Measurements from ENCODE around the gene TENT4B. TPM values are rescaled to one million over a fixed set of nuclear protein-coding genes. Genes with fewer than 3 reads are reported as not detected.

TENT4B gene
- total RNA-seq, 1 donor from 2014 or later, result 8.4 TPM

DNA sequence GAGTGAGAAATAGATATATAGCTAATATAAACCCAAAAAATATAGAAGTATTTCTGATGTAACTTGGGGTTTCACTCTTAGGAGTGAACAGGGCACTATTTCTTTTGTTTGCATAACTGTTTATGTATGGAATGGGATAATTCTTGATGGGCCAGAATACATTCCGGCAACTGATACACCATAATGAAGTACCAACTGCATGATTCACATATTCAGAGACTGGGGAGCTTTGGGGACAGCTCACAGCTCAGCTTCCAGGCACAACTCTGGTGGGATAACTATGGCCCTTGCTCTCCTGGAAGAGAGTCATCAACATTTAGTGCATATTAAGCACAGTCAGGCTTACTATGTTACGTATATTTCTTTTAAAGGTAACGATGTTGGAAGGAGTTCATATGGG is 71.2 kb downstream of the TENT4B start:
- Mint-ChIP-seq H3K27me3 (ENCODE audit: low read depth) (no peaks in the 10 kb centered on the region), H3K27ac (ENCODE audit: unreplicated experiment) (no peak overlapping the region), H3K9me3 (ENCODE audit: low read depth) (no peaks in the 10 kb centered on the region), H3K36me3 (ENCODE audit: low read depth) (peaks cover 15% of the 10 kb centered on the region), H3K4me3 (ENCODE audit: unreplicated experiment) (no peak overlapping the region), H3K4me1 (ENCODE audit: low read depth) (peaks cover 6% of the 10 kb centered on the region)
- TF ChIP-seq, protein P1, sequence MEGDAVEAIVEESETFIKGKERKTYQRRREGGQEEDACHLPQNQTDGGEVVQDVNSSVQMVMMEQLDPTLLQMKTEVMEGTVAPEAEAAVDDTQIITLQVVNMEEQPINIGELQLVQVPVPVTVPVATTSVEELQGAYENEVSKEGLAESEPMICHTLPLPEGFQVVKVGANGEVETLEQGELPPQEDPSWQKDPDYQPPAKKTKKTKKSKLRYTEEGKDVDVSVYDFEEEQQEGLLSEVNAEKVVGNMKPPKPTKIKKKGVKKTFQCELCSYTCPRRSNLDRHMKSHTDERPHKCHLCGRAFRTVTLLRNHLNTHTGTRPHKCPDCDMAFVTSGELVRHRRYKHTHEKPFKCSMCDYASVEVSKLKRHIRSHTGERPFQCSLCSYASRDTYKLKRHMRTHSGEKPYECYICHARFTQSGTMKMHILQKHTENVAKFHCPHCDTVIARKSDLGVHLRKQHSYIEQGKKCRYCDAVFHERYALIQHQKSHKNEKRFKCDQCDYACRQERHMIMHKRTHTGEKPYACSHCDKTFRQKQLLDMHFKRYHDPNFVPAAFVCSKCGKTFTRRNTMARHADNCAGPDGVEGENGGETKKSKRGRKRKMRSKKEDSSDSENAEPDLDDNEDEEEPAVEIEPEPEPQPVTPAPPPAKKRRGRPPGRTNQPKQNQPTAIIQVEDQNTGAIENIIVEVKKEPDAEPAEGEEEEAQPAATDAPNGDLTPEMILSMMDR (IDR thresholded peaks at IDR 0.05), result no peak
- DNase-seq (ENCODE audit: low spot score), result no peak

DNA sequence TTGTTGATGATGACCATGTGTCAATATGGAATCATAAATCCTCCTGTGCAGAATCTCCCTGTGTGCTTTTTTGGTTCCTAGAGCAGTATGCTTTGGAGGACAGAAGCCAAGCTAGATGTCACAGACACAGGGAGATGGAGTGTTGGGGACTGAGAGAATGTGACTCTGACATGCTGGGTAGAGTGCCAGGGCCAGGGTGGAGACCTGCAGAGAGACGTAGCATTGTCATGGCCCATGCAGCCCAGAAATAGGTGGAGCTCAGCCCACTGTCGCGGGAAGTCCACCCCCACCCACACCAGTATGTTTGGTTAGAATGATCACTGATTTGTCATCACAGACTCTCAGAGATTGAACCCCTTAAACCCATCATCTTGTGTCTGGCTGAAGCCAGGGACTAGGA is 74.0 kb downstream of the TENT4B start:
- Mint-ChIP-seq H3K36me3 (ENCODE audit: low read depth) (peaks cover 17% of the 10 kb centered on the region), H3K9me3 (ENCODE audit: low read depth) (no peaks in the 10 kb centered on the region), H3K27ac (ENCODE audit: unreplicated experiment) (no peak overlapping the region), H3K27me3 (ENCODE audit: low read depth) (no peaks in the 10 kb centered on the region), H3K4me1 (ENCODE audit: low read depth) (peaks cover 6% of the 10 kb centered on the region), H3K4me3 (ENCODE audit: unreplicated experiment) (no peak overlapping the region)
- no peak for DNase-seq (ENCODE audit: low spot score)
- TF ChIP-seq, protein P1 (IDR thresholded peaks at IDR 0.05), result no peak

DNA sequence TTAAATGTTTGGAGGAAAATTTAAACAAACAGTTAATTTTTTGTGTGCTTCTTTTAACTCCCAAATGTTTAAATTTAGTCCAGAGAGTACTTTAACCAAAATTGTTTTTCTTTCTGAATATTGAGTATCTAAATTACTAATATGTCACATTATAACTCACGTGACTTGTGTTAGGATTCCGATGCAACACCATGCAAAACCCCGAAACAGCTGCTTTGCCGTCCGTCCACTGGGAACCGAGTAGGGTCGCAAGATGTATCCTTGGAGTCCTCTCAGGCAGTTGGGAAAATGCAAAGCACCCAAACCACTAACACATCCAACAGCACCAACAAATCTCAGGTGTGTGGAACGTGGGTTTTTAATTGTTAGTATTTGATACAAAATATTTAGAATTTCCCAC is 74.6 kb downstream of the TENT4B start:
- Mint-ChIP-seq H3K36me3 (ENCODE audit: low read depth) (peaks cover 17% of the 10 kb centered on the region), H3K27ac (ENCODE audit: unreplicated experiment) (no peak overlapping the region), H3K4me1 (ENCODE audit: low read depth) (peaks cover 7% of the 10 kb centered on the region), H3K9me3 (ENCODE audit: low read depth) (no peaks in the 10 kb centered on the region), H3K4me3 (ENCODE audit: unreplicated experiment) (no peak overlapping the region), H3K27me3 (ENCODE audit: low read depth) (no peaks in the 10 kb centered on the region)
- TF ChIP-seq, protein P1 (IDR thresholded peaks at IDR 0.05), result no peak
- no peak for DNase-seq (ENCODE audit: low spot score)

GRCh38 chr16:50228364-50228868 is 75.3 kb downstream of the TENT4B start:
- Mint-ChIP-seq H3K4me1 (ENCODE audit: low read depth) (peaks cover 14% of the 10 kb centered on the region), H3K36me3 (ENCODE audit: low read depth) (peaks cover 17% of the 10 kb centered on the region), H3K4me3 (ENCODE audit: unreplicated experiment) (no peak overlapping the region), H3K9me3 (ENCODE audit: low read depth) (no peaks in the 10 kb centered on the region), H3K27ac (ENCODE audit: unreplicated experiment) (no peak overlapping the region), H3K27me3 (ENCODE audit: low read depth) (no peaks in the 10 kb centered on the region)
- DNase-seq (ENCODE audit: low spot score), result no peak
- TF ChIP-seq, protein P1 (IDR thresholded peaks at IDR 0.05), result no peak

GRCh38 chr16:50229149-50229726 is 76.1 kb downstream of the TENT4B start:
- H3K9me3 Mint-ChIP-seq (ENCODE audit: low read depth), result no peaks in the 10 kb centered on the region
- H3K27me3 Mint-ChIP-seq (ENCODE audit: low read depth), result no peaks in the 10 kb centered on the region
- H3K4me1 Mint-ChIP-seq (ENCODE audit: low read depth), result peaks cover 16% of the 10 kb centered on the region
- H3K36me3 Mint-ChIP-seq (ENCODE audit: low read depth), result peaks cover 17% of the 10 kb centered on the region
- TF ChIP-seq, protein P1 (IDR thresholded peaks at IDR 0.05), result no peak
- no peak for DNase-seq (ENCODE audit: low spot score)
- H3K27ac Mint-ChIP-seq (ENCODE audit: unreplicated experiment), result no peak overlapping the region
- H3K4me3 Mint-ChIP-seq (ENCODE audit: unreplicated experiment), result no peak overlapping the region

Data from chondrocyte (in vitro differentiated cells).